ENCODE measurements around the gene VWA8. TPM values are rescaled to one million over a fixed set of nuclear protein-coding genes. Genes with fewer than 3 reads are reported as not detected.
"Not testable (repeated sequence)": the region's sequence is repeated elsewhere in the genome, so short reads cannot be mapped to it uniquely, and the experiment has no call there.

VWA8 gene
- total RNA-seq, 1 donor from 2014 or later = 9.8 TPM

GRCh38 chr13:41746259-41746658, 214.7 kb downstream of the VWA8 start:
- no peak for DNase-seq (ENCODE audit: low read depth)
- no peak overlapping the region for H3K4me3 ChIP-seq (ENCODE audit: low read depth, low read length)
- TF ChIP-seq, protein P1, sequence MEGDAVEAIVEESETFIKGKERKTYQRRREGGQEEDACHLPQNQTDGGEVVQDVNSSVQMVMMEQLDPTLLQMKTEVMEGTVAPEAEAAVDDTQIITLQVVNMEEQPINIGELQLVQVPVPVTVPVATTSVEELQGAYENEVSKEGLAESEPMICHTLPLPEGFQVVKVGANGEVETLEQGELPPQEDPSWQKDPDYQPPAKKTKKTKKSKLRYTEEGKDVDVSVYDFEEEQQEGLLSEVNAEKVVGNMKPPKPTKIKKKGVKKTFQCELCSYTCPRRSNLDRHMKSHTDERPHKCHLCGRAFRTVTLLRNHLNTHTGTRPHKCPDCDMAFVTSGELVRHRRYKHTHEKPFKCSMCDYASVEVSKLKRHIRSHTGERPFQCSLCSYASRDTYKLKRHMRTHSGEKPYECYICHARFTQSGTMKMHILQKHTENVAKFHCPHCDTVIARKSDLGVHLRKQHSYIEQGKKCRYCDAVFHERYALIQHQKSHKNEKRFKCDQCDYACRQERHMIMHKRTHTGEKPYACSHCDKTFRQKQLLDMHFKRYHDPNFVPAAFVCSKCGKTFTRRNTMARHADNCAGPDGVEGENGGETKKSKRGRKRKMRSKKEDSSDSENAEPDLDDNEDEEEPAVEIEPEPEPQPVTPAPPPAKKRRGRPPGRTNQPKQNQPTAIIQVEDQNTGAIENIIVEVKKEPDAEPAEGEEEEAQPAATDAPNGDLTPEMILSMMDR (conservative IDR thresholded peaks at IDR 0.05; ENCODE audit: low read depth, low read length) = no peak

GRCh38 chr13:41745496-41745895, 215.4 kb downstream of the VWA8 start:
- DNase-seq (ENCODE audit: low read depth); H3K4me3 ChIP-seq (ENCODE audit: low read depth, low read length): not testable (repeated sequence)

- no peak for DNase-seq (ENCODE audit: low read depth)
- TF ChIP-seq, protein P1 (conservative IDR thresholded peaks at IDR 0.05; ENCODE audit: low read depth, low read length) = no peak
- no peak overlapping the region for H3K4me3 ChIP-seq (ENCODE audit: low read depth, low read length)
These were observed 217.9 kb downstream of the VWA8 start for GRCh38 chr13:41742917-41743552.

DNA sequence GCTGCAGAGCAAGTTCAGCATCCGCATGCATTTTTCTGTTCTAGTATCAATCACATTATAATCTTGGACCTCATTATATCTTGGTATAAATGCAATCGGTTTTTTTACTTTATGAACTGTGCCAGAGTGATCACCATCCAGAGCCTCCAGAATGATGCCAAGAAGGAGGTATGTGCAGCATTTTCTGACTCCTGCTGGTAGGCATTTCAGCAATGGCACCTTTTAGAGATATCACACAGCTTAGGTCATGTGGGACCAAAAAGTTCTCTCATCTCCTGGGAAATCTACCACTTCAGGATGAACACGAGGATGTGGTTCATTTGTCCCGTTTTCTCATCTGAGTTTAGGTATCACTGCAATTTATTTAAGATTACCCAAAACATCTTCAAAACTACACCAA, 220.4 kb downstream of the VWA8 start:
- no peak overlapping the region for H3K4me3 ChIP-seq (ENCODE audit: low read depth, low read length)
- TF ChIP-seq, protein P1 (conservative IDR thresholded peaks at IDR 0.05; ENCODE audit: low read depth, low read length) = no peak

DNA sequence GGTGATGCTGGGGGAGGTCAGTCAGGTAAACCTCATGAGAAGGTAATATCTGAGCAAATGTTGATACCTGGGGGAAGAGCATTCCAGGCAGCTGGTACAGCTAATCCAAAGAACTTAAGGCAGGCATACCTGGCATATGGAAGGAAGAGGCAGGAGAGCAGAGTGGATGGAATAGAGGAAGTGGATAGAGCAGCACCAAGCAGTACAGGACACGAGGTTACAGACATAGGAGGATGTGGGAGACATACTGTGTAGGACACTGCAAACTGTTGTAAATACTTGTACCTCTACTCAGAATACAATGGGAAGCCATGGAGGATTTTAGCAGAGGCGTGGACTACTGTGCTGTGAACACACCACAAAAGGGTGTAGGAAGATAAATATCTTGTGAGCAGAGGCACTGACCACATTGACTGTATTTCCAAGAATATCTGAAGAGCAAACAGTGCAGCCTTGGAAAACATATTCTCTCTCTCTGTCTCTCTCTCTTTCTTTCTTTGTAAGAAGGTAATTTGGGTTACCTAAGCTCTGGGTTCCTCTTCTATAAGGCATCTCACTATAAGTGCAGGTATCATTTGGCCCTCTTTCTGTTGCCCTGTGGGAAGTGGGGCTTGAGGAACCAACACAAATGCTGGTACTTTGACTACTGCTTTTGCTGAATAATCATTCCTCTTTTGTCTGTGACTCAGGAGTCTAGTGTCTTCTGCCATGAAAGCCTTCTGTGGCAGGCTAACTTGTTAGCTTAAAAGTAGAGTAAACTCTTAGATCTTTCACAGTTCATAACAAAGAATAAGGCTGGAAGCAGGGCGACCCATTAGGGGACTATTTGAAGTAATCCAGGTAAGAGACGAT, 238.0 kb downstream of the VWA8 start:
- DNase-seq (ENCODE audit: low read depth) = no peak
- TF ChIP-seq, protein P1 (conservative IDR thresholded peaks at IDR 0.05; ENCODE audit: low read depth, low read length) = no peak
- H3K4me3 ChIP-seq (ENCODE audit: low read depth, low read length) = no peak overlapping the region

More for the DNA sequence above, 220.4 kb downstream of the VWA8 start:
- no peak for DNase-seq (ENCODE audit: low read depth)

- TF ChIP-seq, protein P1 (conservative IDR thresholded peaks at IDR 0.05; ENCODE audit: low read depth, low read length) = no peak
- no peak overlapping the region for H3K4me3 ChIP-seq (ENCODE audit: low read depth, low read length)
- peak; percentile 78 for DNase-seq (ENCODE audit: low read depth)
These were observed 239.9 kb downstream of the VWA8 start for GRCh38 chr13:41720839-41721561.

- no peak overlapping the region for H3K4me3 ChIP-seq (ENCODE audit: low read depth, low read length)
- DNase-seq (ENCODE audit: low read depth) = no peak
- TF ChIP-seq, protein P1 (conservative IDR thresholded peaks at IDR 0.05; ENCODE audit: low read depth, low read length) = no peak
These were observed 244.7 kb downstream of the VWA8 start for GRCh38 chr13:41716236-41716635.
